Parathyroid adenoma (tissue), 2 donors: ENCODE data around the gene CHCHD3.

Experiments
- H2AFZ ChIP-seq: fragments of 300-600 bp; sonication (generic); one replicate; pipeline ENCODE4 v1.7.0; 2017; ENCODE audit warnings: antibody characterized with exemption, mild to moderate bottlenecking
- H3K27ac ChIP-seq: fragments of 300-600 bp; sonication (generic); one replicate; pipeline ENCODE4 v1.7.0; 2017
- H3K27me3 ChIP-seq: fragments of 300-600 bp; sonication (generic); one replicate; pipeline ENCODE4 v1.7.0; 2017; ENCODE audit warnings: low read length; ENCODE audit not compliant: control insufficient read depth, insufficient read depth
- H3K36me3 ChIP-seq: fragments of 300-600 bp; sonication (generic); one replicate; pipeline ENCODE4 v1.7.0; 2017; ENCODE audit warnings: low read length; ENCODE audit not compliant: control insufficient read depth, insufficient read depth
- H3K4me1 ChIP-seq: fragments of 300-600 bp; sonication (generic); one replicate; pipeline ENCODE4 v1.7.0; 2017; ENCODE audit warnings: control low read depth
- H3K4me2 ChIP-seq: fragments of 300-600 bp; sonication (generic); one replicate; pipeline ENCODE4 v1.7.0; 2017; ENCODE audit warnings: low read length
- H3K4me3 ChIP-seq: fragments of 300-600 bp; sonication (generic); one replicate; pipeline ENCODE4 v1.7.0; 2017; ENCODE audit warnings: low read depth, low read length
- H3K79me2 ChIP-seq: fragments of 300-600 bp; sonication (generic); one replicate; pipeline ENCODE4 v1.7.0; 2017; ENCODE audit warnings: control low read depth
- H3K9ac ChIP-seq: fragments of 300-600 bp; sonication (generic); one replicate; pipeline ENCODE4 v1.7.0; 2017; ENCODE audit warnings: mild to moderate bottlenecking
- H3K9me3 ChIP-seq: fragments of 300-600 bp; sonication (generic); one replicate; pipeline ENCODE4 v1.7.0; 2017; ENCODE audit warnings: low read length; ENCODE audit not compliant: control insufficient read depth
- CTCF ChIP-seq: fragments of 300-600 bp; sonication (generic); IDR thresholded peaks from one replicate; pipeline ENCODE4 v1.7.0; 2017; ENCODE audit warnings: antibody characterized with exemption, mild to moderate bottlenecking
- donor health status: primary hyperparathyroidism.

Gene CHCHD3

DNA sequence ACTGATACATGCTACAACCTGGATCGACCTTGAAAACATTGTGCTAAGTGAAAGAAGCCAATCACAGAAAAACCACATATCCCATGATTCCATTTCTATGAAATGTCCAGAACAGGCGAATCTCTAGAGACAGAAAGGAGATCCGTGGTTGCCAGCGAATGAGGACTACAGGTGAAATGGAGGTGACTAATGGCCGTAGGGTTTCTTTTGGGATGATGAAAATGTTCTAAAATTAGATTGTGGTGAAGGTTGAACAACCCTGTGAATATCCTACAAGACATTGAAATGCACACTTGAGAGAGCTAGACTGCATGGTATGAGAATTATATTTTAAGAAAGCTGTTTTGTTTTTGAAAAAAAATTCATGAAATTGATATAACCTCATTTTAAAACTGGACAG, 317.1 kb downstream of the CHCHD3 start:
- Histone ChIP-seq H3K27ac (no peak overlapping the region), H2AFZ (no peak overlapping the region), H3K4me2 (no peak overlapping the region), H3K4me1 (no peaks in the 10 kb centered on the region), H3K79me2 (no peaks in the 10 kb centered on the region), H3K36me3 (no peaks in the 10 kb centered on the region), H3K27me3 (no peaks in the 10 kb centered on the region), H3K9ac (no peak overlapping the region), H3K4me3 (no peak overlapping the region), H3K9me3 (no peaks in the 10 kb centered on the region)
- no peak for TF ChIP-seq CTCF

DNA sequence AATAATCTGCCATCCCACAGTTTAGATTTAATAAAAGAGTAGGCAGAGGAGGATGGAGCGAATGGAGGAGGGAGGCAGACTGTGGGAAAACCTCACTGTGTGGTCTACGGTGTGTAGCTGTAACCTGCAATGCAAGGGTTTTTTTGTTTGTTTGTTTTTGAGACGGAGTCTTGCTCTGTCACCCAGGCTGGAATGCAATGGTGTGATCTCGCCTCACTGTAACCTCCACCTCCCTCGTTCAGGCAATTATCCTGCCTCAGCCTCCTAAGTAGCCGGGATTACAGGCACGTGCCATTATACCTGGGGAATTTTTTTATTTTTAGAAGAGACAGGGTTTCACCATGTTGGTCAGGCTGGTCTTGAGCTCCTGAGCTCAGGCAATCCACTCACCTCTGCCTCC, 321.0 kb downstream of the CHCHD3 start:
- Histone ChIP-seq H3K9me3 (no peaks in the 10 kb centered on the region), H3K4me3 (no peak overlapping the region), H2AFZ (no peak overlapping the region), H3K36me3 (no peaks in the 10 kb centered on the region), H3K27ac (no peak overlapping the region), H3K4me1 (no peaks in the 10 kb centered on the region), H3K4me2 (no peak overlapping the region), H3K9ac (no peak overlapping the region), H3K79me2 (no peaks in the 10 kb centered on the region), H3K27me3 (no peaks in the 10 kb centered on the region)
- TF ChIP-seq CTCF: no peak

GRCh38 chr7:132760244-132760623, 321.7 kb downstream of the CHCHD3 start:
- no peak overlapping the region for H3K4me3 ChIP-seq
- H2AFZ ChIP-seq: no peak overlapping the region
- no peaks in the 10 kb centered on the region for H3K36me3 ChIP-seq
- H3K4me1 ChIP-seq: no peaks in the 10 kb centered on the region
- no peaks in the 10 kb centered on the region for H3K9me3 ChIP-seq
- TF ChIP-seq CTCF: no peak
- H3K79me2 ChIP-seq: no peaks in the 10 kb centered on the region
- H3K27me3 ChIP-seq: no peaks in the 10 kb centered on the region
- no peak overlapping the region for H3K4me2 ChIP-seq
- H3K27ac ChIP-seq: no peak overlapping the region
- H3K9ac ChIP-seq: no peak overlapping the region

DNA sequence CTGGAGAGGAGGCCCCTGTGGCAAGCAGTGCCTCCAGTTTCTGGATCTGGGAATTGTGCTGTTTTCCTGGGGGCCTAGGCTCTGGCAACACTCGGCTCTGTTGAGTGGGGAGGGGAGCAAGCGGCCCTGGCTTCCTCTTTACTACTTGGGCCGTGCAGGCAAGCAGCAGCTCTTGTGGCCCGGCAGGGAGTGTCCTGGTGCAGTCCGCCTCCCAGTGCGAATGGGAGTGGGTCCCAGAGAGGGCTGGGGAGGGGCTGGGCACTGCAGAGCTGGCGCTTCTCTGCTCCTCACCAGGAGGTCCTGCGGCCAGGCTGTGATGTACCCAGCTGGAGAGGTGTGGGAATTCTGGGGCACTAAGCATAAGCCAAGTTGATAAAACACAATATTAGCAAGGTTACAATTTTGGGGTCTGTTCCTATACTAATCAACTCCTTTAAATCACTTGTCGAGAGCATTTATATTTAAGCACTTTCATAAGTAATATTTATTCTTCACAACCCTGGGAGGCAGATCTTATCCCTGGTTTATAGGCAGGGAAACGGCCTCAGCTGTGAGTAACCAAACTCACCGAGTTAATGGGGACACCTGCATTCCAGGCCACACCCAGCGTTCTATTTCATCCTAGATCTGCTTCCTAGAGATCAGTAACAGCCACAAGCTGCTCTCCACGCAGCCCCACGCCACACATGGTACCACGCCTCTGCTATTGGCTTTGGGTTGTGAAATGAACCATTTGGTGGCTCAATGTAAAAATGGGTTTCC, 322.2 kb downstream of the CHCHD3 start:
- H3K4me2 ChIP-seq: no peak overlapping the region
- H2AFZ ChIP-seq: no peak overlapping the region
- no peaks in the 10 kb centered on the region for H3K36me3 ChIP-seq
- no peaks in the 10 kb centered on the region for H3K4me1 ChIP-seq
- H3K4me3 ChIP-seq: no peak overlapping the region
- H3K9ac ChIP-seq: no peak overlapping the region
- H3K9me3 ChIP-seq: no peaks in the 10 kb centered on the region
- no peaks in the 10 kb centered on the region for H3K79me2 ChIP-seq
- no peak for TF ChIP-seq CTCF
- H3K27ac ChIP-seq: no peak overlapping the region
- H3K27me3 ChIP-seq: no peaks in the 10 kb centered on the region

DNA sequence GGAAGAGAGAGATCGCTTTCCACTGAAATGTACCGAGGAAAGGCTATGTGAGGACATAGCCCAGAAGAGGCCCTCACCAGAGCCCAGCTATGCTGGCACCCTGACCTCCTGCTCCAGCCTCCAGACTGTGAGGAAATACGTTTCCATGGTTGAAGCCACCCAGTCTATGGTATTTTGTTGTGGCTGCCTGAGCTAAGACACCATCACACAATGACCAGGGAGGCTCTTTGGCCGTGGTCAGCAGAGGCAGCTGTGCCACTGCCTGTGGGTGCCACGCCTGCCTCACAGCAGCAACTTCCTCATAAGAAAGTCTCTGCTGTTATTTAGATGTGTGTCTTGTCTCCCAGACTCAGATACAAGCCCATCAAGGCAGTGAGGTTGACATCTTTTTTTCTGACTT, 322.9 kb downstream of the CHCHD3 start:
- Histone ChIP-seq H3K9me3 (no peaks in the 10 kb centered on the region), H3K4me2 (no peak overlapping the region), H3K4me3 (no peak overlapping the region), H3K79me2 (no peaks in the 10 kb centered on the region), H3K4me1 (no peaks in the 10 kb centered on the region), H3K27ac (no peak overlapping the region), H3K9ac (no peak overlapping the region), H3K27me3 (no peaks in the 10 kb centered on the region), H3K36me3 (no peaks in the 10 kb centered on the region), H2AFZ (no peak overlapping the region)
- TF ChIP-seq CTCF: no peak
